ENCODE measurements around the gene BCL3. TPM values are rescaled to one million over a fixed set of nuclear protein-coding genes. Genes with fewer than 3 reads are reported as not detected.
"Not testable (repeated sequence)": the region's sequence is repeated elsewhere in the genome, so short reads cannot be mapped to it uniquely, and the experiment has no call there.

The BCL3 gene
- total RNA-seq, 6 experiments from 2014 or later: 24.1 to 95.6 (median 31.3) TPM

GRCh38 chr19:44720945-44721344 lies 27.6 kb upstream of the BCL3 start:
- intact Hi-C loops (cut with DNase I): loop anchor here in 1 of 2 donors (5.0 kb wide), 1 partner anchor 51 kb away; no protein-coding TSS in a partner anchor
- WGBS (ENCODE audit: insufficient coverage, low coverage, low lambda C conversion rate, missing lambda C conversion rate): 45% methylated on average over 3 of the region's 6 CpGs
- no peaks in the 10 kb centered on the region for H3K9me3 ChIP-seq
- no peak overlapping the region for H3K27ac ChIP-seq
- H3K4me3 ChIP-seq: no peak overlapping the region
- H3K36me3 ChIP-seq: peaks cover 0 to 1% (median 0%) of the 10 kb centered on the region in 4 donors
- H3K27me3 ChIP-seq: no peaks in the 10 kb centered on the region
- TF ChIP-seq, protein P1, sequence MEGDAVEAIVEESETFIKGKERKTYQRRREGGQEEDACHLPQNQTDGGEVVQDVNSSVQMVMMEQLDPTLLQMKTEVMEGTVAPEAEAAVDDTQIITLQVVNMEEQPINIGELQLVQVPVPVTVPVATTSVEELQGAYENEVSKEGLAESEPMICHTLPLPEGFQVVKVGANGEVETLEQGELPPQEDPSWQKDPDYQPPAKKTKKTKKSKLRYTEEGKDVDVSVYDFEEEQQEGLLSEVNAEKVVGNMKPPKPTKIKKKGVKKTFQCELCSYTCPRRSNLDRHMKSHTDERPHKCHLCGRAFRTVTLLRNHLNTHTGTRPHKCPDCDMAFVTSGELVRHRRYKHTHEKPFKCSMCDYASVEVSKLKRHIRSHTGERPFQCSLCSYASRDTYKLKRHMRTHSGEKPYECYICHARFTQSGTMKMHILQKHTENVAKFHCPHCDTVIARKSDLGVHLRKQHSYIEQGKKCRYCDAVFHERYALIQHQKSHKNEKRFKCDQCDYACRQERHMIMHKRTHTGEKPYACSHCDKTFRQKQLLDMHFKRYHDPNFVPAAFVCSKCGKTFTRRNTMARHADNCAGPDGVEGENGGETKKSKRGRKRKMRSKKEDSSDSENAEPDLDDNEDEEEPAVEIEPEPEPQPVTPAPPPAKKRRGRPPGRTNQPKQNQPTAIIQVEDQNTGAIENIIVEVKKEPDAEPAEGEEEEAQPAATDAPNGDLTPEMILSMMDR (IDR thresholded peaks at IDR 0.05): no peak
- TF ChIP-seq POLR2A (IDR thresholded peaks at IDR 0.05): no peak
- H3K4me1 ChIP-seq: peaks cover 0 to 61% (median 24%) of the 10 kb centered on the region in 4 donors
- DNase-seq (no peak), ATAC-seq (no peak)

GRCh38 chr19:44721369-44721768 lies 27.1 kb upstream of the BCL3 start:
- DNase-seq, H3K36me3 ChIP-seq, ATAC-seq, H3K27me3 ChIP-seq, H3K9me3 ChIP-seq, H3K4me3 ChIP-seq: not testable (repeated sequence)
- Histone ChIP-seq H3K4me1 (peaks cover 0 to 65% (median 26%) of the 10 kb centered on the region in 4 donors), H3K27ac (peak overlapping the region in 1 of 3 donors; percentile 91)
- intact Hi-C loops (cut with DNase I): loop anchor here in 1 of 2 donors (5.0 kb wide), 1 partner anchor 51 kb away; no protein-coding TSS in a partner anchor
- 47% methylated on average over 5 of the region's 5 CpGs for WGBS (ENCODE audit: insufficient coverage, low coverage, low lambda C conversion rate, missing lambda C conversion rate)

DNA sequence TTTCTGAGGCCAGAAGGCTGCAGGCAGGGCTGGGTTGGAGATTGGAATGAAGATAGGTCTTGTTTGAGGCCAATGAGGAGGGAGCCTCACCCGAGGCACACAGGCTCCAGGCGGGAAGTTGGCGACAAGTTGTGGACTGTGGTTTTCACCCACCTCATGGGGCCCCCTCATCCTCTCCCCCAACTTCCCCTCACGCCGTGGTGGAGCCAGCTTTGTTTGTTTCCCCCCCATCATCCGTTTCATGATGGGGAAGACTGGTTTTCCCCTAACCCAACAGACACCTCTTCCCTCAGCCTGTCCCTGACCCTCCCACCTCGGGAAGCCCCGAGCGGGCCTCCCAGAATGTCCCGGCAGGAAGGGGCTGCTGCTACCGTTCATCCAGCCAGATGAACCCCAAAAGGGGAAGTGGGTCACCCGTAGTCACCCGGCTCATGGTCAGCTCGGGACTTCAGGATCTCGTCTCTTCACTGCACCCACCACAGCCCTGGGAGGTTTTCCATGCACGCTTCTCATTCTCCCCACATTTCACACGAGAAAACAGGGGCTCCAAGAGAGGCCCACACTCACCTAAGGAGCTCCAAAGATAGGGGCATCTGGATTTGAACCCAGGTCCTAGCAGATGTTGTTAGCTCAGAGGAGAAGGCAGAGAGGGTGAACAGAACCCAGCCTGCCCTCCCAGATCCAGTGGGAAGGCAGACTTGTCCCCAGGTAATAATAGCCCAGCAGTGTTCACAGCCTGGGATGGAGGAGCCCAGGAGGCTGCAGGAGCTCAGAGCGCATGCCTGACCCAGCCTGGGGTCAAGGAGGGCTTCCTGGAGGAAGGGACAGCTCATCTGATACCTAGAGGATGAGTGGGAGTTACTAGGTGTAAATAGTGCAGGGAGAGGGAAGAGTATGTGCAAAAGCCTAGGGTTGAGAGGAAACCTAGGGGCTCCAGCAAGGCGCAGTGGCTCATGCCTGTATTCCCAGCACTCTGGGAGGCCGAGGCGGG lies 26.1 kb upstream of the BCL3 start:
- no peaks in the 10 kb centered on the region for H3K9me3 ChIP-seq
- ATAC-seq: no peak
- WGBS (ENCODE audit: insufficient coverage, low coverage, low lambda C conversion rate, missing lambda C conversion rate): 33% methylated on average over 14 of the region's 21 CpGs
- TF ChIP-seq POLR2A (IDR thresholded peaks at IDR 0.05): no peak
- TF ChIP-seq, protein P1 (IDR thresholded peaks at IDR 0.05): no peak
- peak overlapping the region; percentile 29 to 56 (median 35) for H3K4me3 ChIP-seq
- peaks cover 0 to 73% (median 26%) of the 10 kb centered on the region in 4 donors for H3K4me1 ChIP-seq
- intact Hi-C loops (cut with DNase I): loop anchor here in 1 of 2 donors (5.0 kb wide), 1 partner anchor 50 kb away; no protein-coding TSS in a partner anchor
- peak; percentile 48 to 57 (median 48) for DNase-seq
- peak overlapping the region in 2 of 3 donors; percentile 28 to 91 for H3K27ac ChIP-seq
- H3K27me3 ChIP-seq: no peaks in the 10 kb centered on the region
- H3K36me3 ChIP-seq: no peaks in the 10 kb centered on the region

GRCh38 chr19:44723299-44723951 lies 25.1 kb upstream of the BCL3 start:
- peak overlapping the region; percentile 29 to 56 (median 35) for H3K4me3 ChIP-seq
- no peak for TF ChIP-seq POLR2A (IDR thresholded peaks at IDR 0.05)
- TF ChIP-seq, protein P1 (IDR thresholded peaks at IDR 0.05): no peak
- H3K27ac ChIP-seq: peak overlapping the region; percentile 29 to 91 (median 82)
- intact Hi-C loops (cut with DNase I): loop anchor here in 1 of 2 donors (5.0 kb wide), 1 partner anchor 49 kb away; no protein-coding TSS in a partner anchor
- WGBS (ENCODE audit: insufficient coverage, low coverage, low lambda C conversion rate, missing lambda C conversion rate): 43% methylated on average over 8 of the region's 10 CpGs
- DNase-seq (no peak), ATAC-seq (peak; percentile 1 to 2 (median 1))
- H3K36me3 ChIP-seq: no peaks in the 10 kb centered on the region
- no peaks in the 10 kb centered on the region for H3K27me3 ChIP-seq
- H3K4me1 ChIP-seq: peaks cover 0 to 68% (median 23%) of the 10 kb centered on the region in 4 donors
- H3K9me3 ChIP-seq: no peaks in the 10 kb centered on the region
